HG03469 (cell line): ENCODE results near the gene DOCK1.

Experiments
- ATAC-seq: cut with Tn5 transposase; IDR thresholded peaks from one replicate; pipeline ENCODE4 v1.9.1; 2021; ENCODE audit warnings: mild to moderate bottlenecking, moderate library complexity, moderate number of reproducible peaks; ENCODE audit not compliant: unreplicated experiment

The DOCK1 gene

DNA sequence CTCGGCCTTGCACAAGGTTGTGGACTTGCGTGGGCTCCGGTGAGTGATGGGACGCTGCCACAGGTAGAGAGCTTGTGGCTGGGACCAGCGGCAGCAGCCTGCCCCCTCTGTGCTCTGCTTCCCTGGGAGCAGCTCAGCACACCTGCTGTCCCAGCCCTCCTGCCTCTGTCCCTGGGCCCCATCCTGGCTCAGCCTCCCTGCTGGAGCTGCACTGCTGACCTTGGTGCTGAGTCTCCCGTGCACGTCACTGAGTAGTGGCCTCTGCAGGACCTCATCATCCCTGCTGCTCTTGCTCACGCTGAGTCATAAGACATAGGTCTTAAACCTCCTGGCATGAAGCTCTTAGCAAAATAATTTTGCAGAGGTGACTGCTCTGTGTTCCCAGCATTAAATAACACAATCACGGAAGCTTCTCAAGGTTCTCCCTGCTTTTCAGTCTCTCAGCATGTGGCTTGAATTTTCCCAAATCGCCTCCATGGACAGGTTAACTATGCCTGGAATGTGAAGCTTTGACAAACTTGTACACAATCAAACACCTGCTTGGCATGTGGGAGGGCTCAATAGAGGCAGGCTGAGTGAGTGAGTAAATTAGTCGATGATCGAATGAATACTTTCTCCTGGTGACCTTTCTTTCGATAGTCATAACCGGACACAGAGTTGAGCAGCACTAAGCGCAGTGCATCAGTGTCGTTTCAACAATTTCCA is 580.1 kb downstream of the DOCK1 start:
- ATAC-seq, result no peak

DNA sequence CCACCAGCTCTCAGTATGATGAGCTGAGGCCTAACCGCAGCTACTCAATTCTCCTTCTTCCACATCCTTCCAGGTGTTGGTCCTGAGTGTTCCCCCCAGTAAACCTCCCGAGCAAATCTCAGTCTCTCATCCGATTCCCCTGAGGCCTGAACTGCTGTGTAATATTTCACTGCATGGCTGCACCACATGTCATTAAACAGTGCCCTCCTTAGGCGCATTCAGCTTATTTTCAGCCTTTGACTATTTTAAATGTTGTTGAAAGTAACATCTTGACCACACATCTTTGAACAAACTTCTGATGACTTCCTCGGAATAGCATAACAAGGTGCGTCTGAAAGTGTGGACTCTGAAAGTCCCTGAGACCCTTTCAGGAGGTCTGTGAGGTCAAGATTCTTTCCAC is 581.1 kb downstream of the DOCK1 start:
- ATAC-seq, result no peak

DNA sequence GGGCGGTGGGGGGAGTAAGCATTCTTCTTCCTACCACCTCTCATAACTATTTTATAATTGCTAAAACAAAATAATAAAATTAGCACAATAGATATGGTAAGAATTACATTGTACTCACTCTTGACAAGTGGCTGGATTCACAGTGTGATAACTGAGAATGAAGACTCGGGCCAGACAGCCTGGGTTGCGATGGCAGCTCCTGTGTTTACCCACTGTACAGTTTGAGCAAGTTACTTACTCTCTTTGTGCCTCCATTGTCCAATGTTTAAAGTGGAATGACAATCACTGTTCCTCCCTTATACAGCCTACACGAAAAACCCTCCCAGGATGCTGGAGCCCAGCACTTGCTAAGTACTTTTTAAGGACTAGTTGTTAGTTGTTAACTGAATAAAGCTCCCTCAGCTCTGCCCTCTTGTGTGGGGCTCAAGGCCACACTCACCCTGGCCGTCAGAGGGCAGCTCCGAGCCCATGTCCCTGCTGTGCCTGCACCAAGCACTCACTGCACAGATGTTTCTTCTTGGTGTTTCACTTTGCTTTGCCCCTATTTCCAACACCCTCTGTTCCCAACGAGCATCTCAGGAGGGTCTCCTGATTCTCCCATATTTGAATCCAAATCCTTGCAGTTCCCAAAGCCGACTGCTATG is 587.5 kb downstream of the DOCK1 start:
- no peak for ATAC-seq

DNA sequence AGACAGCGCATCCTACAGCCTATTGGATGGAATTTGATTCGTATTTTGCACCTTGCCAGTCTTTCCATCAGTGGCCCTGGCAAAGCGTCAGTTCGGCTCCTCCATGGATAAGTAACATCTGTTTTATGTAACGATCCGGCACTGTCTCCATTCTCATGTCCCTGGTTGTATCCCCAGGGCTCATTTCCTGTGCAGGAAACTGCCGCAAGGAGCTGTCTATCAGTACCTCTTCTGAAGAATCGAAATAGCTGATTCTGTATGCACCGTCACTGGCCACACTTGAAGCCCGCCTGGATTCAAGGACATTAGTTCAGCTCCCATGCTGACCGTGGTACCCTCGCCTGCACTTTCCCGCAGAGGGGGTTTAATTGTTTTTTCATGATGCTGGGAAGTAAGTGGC is 590.8 kb downstream of the DOCK1 start:
- ATAC-seq, result no peak

DNA sequence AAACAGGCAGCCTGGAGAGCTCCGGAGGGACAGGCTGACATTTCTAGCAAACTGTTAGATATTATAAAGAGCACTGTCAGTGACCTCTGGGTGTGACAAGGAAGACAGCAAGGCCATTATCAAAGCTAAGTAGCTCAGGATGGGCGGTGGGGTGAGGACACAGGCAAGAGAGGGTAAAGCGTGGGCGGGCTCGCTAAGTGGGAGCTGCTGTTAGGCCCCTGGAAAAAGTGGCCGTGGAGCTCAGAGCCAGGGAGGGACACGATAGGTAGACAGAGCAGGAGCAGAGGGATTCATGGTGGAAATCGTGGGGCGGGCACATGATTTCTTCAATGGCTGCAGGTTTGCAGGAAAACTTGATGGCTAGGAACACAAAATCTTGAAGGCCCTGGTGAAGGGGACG is 592.5 kb downstream of the DOCK1 start:
- no peak for ATAC-seq

DNA sequence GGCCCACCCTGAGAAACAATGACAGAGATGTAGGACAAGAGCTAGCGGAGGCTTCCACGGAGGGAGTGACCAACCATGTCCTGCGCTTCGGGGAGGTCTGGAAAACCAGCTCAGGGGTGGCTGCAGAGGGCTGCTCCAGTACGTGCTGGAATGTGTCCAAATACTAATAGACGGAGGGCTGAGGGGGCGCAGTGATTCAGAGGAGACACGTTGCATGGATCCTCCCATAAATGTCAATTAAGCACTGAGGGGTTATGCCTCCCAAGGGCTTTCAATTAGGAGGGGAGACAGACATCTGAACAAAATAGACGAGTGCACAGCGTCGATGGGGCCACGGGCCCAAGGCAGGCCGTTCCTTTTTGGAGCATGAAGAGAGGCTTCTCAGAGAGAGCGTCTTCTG is 592.9 kb downstream of the DOCK1 start:
- ATAC-seq, result no peak

DNA sequence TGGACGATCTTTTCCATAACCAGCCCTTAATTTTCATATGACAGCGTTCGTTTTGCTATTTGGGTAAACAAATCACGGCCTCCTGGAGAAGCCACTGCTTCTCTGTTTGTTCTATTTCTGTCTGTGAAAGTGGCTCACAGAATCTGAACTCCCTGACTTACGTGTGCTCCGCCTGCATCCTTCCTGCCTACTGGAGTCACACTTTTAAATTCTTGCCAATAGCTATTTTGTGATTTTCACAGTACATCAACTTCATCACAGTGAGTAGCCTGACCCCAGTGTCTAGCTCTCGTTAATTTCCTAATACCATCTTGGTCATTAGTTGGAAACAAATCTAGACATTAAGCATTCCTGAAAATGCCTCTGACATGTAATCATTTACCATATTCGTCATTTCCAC is 594.9 kb downstream of the DOCK1 start:
- no peak for ATAC-seq
